HG03520 (cell line): ENCODE data around the gene DDX59.

Source experiments
- ATAC-seq: cut with Tn5 transposase; IDR thresholded peaks from one replicate; pipeline ENCODE4 v1.9.1; 2021; ENCODE audit warnings: mild to moderate bottlenecking, moderate library complexity; ENCODE audit not compliant: unreplicated experiment

DDX59 gene

GRCh38 chr1:200669314-200670241, at the start of gene DDX59:
TSS of gene DDX59 (minus strand) at chr1:200669907. CDS start at chr1:200666740, 3,167 bp downstream.
- peak; percentile 92 for ATAC-seq

- no peak for ATAC-seq
These were observed 44.9 kb upstream of the DDX59 start for GRCh38 chr1:200714504-200715187.

GRCh38 chr1:200710166-200710565, 40.5 kb upstream of the DDX59 start:
- no peak for ATAC-seq

DNA sequence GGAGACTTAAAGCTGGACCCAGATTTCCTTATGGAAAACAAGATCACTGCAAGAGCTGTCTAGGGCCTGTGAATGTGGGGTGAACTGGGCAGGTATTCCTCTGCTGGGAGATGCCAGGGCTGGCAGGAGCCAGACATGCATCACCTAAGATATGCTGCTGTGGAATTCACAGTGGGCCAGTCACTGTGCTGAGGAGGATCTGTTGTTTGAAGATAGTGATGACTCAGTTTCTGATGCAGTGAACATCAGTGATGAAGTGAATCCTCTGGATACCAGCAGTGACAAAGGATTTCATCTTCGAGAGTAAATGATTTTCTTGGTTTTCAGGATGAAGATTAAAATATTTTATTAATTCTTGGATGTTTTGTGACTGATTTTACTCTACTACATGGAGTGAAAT, 39.1 kb upstream of the DDX59 start:
- no peak for ATAC-seq

- ATAC-seq, result no peak
These were observed 38.5 kb upstream of the DDX59 start for GRCh38 chr1:200708161-200708560.

DNA sequence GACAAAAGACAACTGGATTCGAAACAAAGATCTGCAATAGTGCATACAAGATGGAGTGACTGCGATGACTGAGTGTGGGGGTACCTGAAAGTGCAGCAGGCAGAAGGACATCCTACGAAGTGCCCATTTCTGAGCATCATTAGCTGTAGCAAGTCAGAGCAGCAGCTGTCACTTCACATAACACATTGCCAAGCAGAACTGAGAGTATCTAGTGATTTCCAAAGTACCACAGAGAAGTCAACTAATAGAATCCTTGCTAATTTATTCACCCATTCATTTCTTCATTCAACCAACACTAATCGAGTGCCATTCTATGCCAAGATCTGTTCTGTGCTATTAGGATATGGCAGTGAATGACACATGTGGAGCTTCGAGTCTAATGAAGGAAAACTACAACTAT, 37.4 kb upstream of the DDX59 start:
- no peak for ATAC-seq

GRCh38 chr1:200706111-200706814, 36.6 kb upstream of the DDX59 start:
- ATAC-seq, result no peak

DNA sequence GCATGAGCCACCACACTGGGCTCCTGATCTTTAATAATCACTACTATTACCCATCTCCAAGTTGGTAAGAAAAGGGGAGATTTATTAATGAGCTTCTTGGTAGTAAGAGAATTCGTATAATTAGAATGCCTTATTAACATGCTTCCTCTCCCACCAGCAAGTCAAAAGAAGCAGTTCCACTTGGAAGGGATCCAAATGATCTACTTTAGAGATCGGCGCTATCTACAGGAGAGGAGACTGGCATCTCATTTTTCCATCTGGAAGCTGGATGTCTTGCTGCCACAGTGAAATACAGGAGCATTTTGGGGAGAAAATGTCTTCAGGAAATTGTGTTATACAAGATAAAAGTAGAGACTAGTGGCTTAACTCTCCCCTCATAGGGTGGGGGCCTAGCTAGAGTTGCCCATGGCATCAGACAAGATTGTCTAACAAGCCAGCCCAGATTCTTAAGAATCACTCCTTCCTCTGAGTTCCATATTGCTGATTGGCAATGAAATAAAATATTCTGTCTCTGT, 35.3 kb upstream of the DDX59 start:
- ATAC-seq, result no peak

GRCh38 chr1:200699871-200700270, 30.2 kb upstream of the DDX59 start:
- ATAC-seq, result no peak

DNA sequence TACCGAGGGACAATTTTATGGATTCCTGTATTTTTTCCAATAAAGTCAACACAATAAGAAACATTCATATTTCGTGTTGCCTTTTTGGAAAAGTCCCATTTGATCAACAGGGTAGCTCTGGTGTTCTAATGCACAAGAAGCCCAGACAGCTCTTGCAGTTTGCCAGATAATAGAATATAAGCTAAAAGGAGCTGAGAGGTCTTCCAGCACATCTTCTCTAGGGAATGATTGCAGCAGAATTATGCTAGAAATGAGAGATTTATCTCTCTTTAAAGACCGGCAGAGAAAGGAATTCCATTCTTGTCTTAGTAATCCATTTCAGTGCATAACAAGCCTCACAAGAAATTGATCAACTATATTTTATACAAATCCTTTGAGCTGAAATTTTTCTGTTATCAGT, 25.0 kb upstream of the DDX59 start:
- no peak for ATAC-seq

DNA sequence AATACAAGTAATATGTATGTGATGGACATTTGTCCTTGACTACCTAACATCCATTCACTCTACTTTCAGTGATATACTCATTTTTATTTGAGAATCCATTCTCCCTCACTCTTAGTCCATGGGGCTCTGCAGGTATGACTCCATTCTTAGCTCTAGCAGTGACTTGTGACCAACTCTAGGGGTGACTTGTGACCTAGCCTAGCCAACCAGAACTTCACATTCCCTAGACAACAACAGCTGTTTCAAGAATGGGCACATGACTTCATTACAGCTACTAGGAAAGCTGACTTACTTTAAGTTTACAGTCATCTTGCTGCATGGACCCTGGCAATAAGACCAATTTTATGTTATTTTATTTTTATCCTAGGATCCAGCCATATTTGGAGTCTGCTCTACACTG, 23.6 kb upstream of the DDX59 start:
- no peak for ATAC-seq

DNA sequence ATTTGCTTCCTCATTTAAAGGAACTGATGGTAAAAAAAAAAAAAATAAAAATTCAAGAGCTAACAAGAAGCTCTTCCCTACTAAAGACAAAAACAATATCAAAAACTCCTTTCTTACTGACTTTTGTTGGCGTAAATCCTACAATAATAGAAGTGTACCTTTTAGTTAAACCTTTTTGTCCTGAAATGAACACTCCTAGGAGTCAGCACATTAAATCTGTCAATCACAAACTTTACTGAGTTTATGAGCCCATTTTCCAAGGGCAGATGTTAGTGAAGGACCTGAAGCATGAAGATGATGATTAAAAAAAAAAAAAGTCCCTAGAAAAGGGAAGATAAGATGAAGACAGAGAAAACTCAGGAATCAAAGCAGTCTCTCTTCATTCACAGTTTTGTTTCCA, 22.6 kb upstream of the DDX59 start:
- ATAC-seq, result no peak

DNA sequence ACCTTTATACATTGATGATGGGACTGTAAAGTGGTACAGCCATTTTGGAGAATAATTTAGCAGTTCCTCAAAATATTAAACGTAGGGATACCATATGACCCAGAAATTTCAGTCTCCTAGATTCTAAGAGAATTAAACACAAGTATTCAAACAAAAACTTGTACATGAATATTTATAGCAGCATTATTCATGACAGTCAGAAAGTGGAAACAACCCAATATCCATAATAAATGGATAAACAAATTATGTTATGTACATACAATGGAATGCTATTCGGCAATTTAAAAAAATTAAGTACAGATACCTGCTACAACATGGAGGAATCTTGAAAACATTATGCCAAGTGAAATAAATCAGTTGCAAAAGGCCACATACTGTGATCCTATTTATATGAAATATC, 16.9 kb upstream of the DDX59 start:
- ATAC-seq, result no peak

- no peak for ATAC-seq
These were observed 14.3 kb upstream of the DDX59 start for GRCh38 chr1:200684015-200684414.

DNA sequence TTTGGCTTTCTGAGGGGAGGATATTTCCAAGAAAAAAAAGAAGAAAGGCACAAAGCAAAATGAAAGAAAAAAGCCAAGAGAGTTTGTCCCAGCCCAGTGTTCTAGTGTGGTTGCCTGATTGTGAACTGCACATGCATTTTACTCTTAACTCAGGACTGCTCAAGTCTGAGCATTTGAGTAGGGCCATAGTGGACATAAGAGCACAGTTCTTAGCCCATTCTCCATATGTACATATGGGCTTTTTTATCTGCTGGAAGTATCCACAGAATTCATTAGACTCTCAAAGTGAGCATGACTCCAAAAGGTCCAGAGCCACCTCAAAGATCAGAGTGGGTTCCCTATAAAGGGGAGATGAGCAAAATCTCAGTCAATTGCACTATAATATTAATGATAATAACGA, 13.6 kb upstream of the DDX59 start:
- ATAC-seq, result no peak

GRCh38 chr1:200681231-200681630, 11.5 kb upstream of the DDX59 start:
- no peak for ATAC-seq

DNA sequence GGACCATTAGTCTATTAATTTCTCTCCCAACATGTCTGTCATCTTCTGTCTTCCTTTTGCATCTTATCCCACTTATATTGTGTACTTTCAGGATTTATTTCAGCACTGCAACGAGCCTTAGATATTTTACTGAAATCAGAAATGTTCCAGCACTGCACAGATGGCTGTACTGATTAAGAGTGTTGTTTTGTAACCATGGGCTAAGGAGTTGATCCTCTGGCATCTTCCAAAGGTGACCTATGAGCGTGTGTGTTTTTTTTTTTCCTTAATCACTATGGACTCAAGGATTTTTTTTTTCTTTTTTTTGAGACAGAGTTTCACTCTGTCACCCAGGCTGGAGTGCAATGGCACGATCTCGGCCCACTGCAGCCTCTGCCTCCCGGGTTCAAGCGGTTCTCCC, 7.1 kb upstream of the DDX59 start:
- no peak for ATAC-seq

DNA sequence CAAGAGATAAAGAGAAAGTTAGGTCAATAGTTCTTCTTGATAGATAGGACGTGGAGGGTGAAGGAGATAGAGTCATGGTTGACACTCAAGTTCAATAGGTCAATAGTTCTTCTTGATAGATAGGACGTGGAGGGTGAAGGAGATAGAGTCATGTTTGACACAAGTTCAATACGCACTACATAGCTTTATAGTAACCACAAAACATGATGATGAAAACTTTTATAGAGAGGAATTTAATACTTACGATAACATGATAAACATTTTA, 5.8 kb upstream of the DDX59 start:
- ATAC-seq, result no peak

DNA sequence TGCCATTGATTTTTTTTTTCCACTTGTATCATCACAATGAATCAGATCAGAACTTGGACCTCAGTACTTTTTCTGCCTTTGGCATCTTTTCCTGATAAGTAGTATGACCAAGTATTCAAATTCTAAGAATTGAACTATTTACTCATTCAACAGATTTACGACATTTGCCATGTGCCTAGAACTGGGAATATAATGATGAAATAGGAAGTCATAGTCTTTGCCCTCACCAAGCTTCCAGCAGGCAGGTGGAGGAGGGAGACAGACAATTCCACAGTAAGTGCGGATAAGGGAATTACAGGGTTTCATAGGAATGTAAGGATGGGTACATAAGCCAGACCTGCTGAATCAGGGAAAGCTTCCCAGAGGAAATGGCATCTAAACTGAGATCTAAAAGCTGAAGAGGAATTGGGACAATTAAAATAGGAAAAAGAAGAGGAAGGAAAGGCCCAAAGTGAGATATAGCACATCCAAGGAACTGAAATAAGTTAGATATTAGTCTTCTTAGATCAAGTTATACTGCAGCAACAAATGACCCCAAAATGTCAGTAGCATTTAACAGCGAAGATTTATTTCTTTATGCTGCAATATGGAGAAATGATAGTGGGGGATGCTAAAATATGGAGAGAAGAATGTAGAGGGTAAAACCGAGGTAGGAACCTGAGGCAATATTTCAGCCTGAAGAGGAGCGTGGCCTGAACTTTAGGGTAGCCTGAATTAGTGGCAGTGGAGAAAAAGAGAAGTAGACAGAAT, 5.3 kb upstream of the DDX59 start:
- ATAC-seq, result no peak

DNA sequence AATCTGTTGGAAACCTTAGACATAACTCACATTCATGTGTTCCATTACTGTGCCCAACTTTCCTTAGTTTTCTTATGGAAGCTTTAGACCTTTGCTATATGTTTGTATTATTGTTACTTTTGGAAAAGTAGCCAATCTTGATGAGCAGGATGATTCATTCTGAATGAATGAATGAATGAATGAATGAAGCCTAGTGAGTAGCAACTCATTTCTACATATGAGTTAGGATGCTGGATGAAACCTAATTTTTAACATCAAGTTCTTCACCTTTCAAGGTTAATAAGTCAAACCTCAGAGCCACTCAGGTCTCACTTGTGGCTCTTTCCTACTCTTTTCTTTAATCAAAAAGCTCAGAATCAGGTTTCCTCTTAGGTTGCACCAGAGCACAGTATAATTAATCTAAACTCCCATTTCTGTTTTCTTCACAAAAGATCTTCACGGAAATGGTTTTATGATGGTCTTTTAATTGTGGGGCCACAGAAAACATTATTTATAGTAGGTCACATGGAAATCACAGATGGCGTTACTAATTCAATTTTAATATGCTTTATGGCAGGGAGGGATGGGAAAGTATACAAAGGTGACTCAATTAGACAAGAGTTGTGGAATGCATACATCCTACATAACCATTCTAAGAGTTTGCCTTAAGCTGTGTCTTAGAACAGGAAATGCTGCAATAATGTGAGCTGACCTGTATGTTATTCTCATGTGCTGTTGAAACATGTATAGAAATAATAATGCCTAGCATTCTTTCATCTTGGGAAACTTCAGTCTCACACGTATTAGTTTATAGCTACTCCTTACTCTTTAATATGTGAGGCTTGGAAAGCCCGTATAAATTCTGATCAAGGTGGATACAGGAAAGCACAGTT, 4.5 kb upstream of the DDX59 start:
- ATAC-seq, result no peak
